Lung (tissue), 12 donors: ENCODE results near the gene APOL3. TPM values are rescaled to one million over a fixed set of nuclear protein-coding genes. Genes with fewer than 3 reads are reported as not detected.
"Not testable (repeated sequence)": the region's sequence is repeated elsewhere in the genome, so short reads cannot be mapped to it uniquely, and the experiment has no call there.

Experiments
- ATAC-seq: fragments of 200-7000 bp; cut with Tn5 transposase; one replicate; pipeline ENCODE4 v1.9.1; 2020; ENCODE audit warnings: moderate number of reproducible peaks; ENCODE audit not compliant: insufficient read depth, low FRiP score
- DNase-seq, 3 donors: peaks; one replicate each; pipeline ENCODE4 v3.0.0-alpha.2; 2013 to 2017
- H3K27ac ChIP-seq, 2 donors: one replicate each; pipeline ENCODE4 v1.5.1; 2013; ENCODE audit warnings: mild to moderate bottlenecking in 2 of 2, moderate library complexity in 2 of 2, control low read depth in 1 of 2, inconsistent platforms in 1 of 2, low read depth in 1 of 2, low read length in 1 of 2
- H3K27me3 ChIP-seq, 3 donors: one replicate each; pipeline ENCODE4 v1.5.1; 2013; ENCODE audit warnings: low read length in 2 of 3; ENCODE audit not compliant: control insufficient read depth in 3 of 3, insufficient read depth in 3 of 3
- H3K36me3 ChIP-seq, 4 donors: one replicate each; pipeline ENCODE4 v1.5.1; 2013; ENCODE audit warnings: low read length in 4 of 4, mild to moderate bottlenecking in 1 of 4, moderate library complexity in 1 of 4; ENCODE audit not compliant: control insufficient read depth in 4 of 4, insufficient read depth in 4 of 4
- H3K4me1 ChIP-seq, 5 donors: one replicate each; pipeline ENCODE4 v1.5.1; 2013; ENCODE audit warnings: low read length in 5 of 5, mild to moderate bottlenecking in 2 of 5, moderate library complexity in 1 of 5; ENCODE audit not compliant: control insufficient read depth in 5 of 5, insufficient read depth in 5 of 5
- H3K4me3 ChIP-seq: one replicate; pipeline ENCODE4 v1.5.1; 2013; ENCODE audit warnings: mild to moderate bottlenecking, control low read depth, moderate library complexity
- H3K9ac ChIP-seq, 2 donors: one replicate each; pipeline ENCODE4 v1.5.1; 2013; ENCODE audit warnings: low read length in 2 of 2, control low read depth in 1 of 2; ENCODE audit not compliant: insufficient read depth in 1 of 2
- H3K9me3 ChIP-seq, 4 donors: one replicate each; pipeline ENCODE4 v1.5.1; 2013; ENCODE audit warnings: low read length in 3 of 4, mild to moderate bottlenecking in 1 of 4, moderate library complexity in 1 of 4; ENCODE audit not compliant: control insufficient read depth in 4 of 4, insufficient read depth in 3 of 4
- WGBS, 2 donors: extraction: QIAGEN DNeasy Blood & Tissue Kit; methylation state at CpG; one replicate each; pipeline ENCODE4 v1.1.7; 2013; 5-methylcytosine and 5-hydroxymethylcytosine counted together
- polyA plus RNA-seq, 2 donors: library from polyadenylated mRNA; stranded (reverse); fragments of 200-250 nt; gene quantifications; one replicate each; pipeline ENCODE4 v1.2.1, GENCODE V29; 2013
- total RNA-seq, 2 donors: library from RNA; depleted of rRNA in 1 of 2; stranded (reverse); fragments of >200 nt in 1 of 2; gene quantifications; one replicate each; pipeline ENCODE4 v1.2.1, GENCODE V29; 2014 to 2021
- TF ChIP-seq, protein P1 (sequence below): IDR thresholded peaks from 2 replicates; pipeline ENCODE4 v1.5.1; 2012; ENCODE audit warnings: mild to moderate bottlenecking; ENCODE audit errors: control extremely low read depth, extremely low read depth
- donor health status: control.
- donor health status: control.
- donor health status: Bipolar disorder and iron deficiency.
- donor health status: healthy.
- donor health status: DM: yes; HTN: yes; CAD: no.

The APOL3 gene
- total and polyA plus RNA-seq, 4 donors = 26.2 to 50.9 (median 44.7) TPM

DNA sequence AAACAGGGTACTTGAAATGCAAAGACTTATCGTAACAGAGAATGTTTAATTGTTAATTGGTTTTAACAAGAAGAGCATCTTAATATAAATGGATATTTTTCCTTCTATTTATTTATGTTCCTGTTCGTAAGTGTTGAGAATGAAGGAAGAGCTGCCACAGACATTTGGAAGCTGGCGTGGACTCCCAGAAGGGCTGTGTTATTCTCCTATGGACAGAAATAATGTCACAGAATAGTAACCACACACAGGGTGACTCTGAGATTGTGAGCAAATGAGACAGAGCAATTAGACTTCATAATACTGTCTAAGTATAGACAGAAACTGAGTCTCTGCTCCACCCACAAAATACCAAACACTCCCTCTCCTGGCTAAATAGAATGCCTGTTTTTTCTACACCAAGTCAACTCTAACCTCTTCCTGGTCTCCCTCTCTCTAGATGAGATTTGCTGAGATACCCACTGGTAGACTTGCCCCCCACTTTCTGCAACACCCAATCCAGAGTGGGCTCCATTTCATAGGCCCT is 6.1 kb downstream of the APOL3 start:
- no peaks in the 10 kb centered on the region for H3K27me3 ChIP-seq
- ATAC-seq = no peak
- H3K9me3 ChIP-seq = no peaks in the 10 kb centered on the region
- DNase-seq = peak; percentile 47 to 81 (median 64)
- no peak overlapping the region for H3K4me3 ChIP-seq
- peaks cover 0 to 2% (median 0%) of the 10 kb centered on the region in 4 donors for H3K36me3 ChIP-seq
- WGBS, 2 donors = 57% methylated on average over 3 of the region's 3 CpGs
- H3K27ac ChIP-seq = peak overlapping the region; percentile 58 to 85
- peaks cover 3 to 46% (median 35%) of the 10 kb centered on the region in 5 donors for H3K4me1 ChIP-seq
- H3K9ac ChIP-seq = no peak overlapping the region
- TF ChIP-seq, protein P1, sequence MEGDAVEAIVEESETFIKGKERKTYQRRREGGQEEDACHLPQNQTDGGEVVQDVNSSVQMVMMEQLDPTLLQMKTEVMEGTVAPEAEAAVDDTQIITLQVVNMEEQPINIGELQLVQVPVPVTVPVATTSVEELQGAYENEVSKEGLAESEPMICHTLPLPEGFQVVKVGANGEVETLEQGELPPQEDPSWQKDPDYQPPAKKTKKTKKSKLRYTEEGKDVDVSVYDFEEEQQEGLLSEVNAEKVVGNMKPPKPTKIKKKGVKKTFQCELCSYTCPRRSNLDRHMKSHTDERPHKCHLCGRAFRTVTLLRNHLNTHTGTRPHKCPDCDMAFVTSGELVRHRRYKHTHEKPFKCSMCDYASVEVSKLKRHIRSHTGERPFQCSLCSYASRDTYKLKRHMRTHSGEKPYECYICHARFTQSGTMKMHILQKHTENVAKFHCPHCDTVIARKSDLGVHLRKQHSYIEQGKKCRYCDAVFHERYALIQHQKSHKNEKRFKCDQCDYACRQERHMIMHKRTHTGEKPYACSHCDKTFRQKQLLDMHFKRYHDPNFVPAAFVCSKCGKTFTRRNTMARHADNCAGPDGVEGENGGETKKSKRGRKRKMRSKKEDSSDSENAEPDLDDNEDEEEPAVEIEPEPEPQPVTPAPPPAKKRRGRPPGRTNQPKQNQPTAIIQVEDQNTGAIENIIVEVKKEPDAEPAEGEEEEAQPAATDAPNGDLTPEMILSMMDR = no peak

DNA sequence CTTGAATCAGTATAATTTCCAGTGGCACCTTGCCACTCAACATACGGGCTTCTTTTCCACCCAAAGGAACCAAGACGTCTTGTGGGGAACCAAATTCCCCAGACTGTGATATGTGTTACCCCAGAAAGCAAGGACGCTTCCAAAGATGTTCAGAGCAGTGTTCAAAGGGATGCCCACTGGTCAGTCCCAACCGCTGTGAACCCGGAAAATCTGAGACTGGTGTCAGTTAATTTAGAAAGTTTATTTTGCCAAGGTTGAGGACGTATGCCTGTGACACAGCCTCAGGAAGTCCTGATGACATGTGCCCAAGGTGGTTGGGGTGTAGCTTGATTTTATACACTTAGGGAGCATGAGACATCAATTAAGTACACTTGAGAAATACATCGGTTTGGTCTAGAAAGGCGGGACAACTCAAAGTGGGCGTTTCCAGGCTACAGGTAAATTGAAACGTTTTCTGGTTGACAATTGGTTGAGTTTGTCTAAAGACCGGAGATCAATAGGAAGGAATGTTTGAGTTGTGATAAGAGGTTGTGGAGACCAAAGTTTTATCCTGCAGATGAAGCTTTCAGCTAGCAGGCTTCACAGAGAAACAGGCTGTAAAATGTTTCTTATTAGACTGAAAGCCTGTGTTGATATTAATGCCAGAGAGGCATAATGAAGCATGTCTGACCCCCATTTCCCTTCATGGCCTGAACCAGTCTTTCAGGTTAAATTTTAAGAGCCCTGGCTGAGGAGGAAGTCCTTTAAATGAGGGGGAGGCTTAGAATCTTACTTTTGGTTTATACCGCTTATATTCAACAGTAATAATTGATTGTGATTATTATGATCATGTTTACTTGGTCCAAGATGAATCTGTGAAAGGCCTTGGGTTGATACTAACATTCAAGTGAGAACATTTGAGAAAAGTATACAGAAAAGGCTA is 6.8 kb downstream of the APOL3 start:
- peak; percentile 24 to 55 (median 54) for DNase-seq
- ATAC-seq = no peak
- Histone ChIP-seq H3K36me3 (peaks cover 0 to 8% (median 1%) of the 10 kb centered on the region in 4 donors), H3K9me3 (no peaks in the 10 kb centered on the region), H3K9ac (no peak overlapping the region), H3K4me1 (peaks cover 3 to 46% (median 31%) of the 10 kb centered on the region in 5 donors), H3K27ac (peak overlapping the region in 1 of 2 donors; percentile 50), H3K4me3 (no peak overlapping the region), H3K27me3 (no peaks in the 10 kb centered on the region)
- WGBS, 2 donors = 47 to 69% methylated on average over 12 of the region's 12 CpGs
- TF ChIP-seq, protein P1 = no peak

DNA sequence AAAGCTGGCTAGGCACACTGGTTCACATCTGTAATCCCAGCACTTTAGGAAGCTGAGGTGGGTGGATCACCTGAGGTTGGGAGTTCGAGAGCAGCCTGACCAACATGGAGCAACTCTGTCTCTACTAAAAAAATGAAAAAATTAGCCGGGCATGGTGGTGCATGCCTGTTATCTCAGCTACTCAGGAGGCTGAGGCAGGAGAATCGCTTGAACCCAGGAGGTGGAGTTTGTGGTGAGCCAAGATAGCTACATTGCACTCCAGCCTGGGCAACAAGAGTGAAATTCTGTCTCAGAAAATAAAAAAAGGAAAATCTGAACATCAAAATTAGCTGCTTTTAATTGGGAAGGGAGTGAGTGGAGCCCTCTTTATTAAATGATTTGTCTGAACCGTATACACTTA is 7.7 kb downstream of the APOL3 start:
- H3K4me3 ChIP-seq, H3K27me3 ChIP-seq, H3K27ac ChIP-seq, ATAC-seq, DNase-seq, H3K9me3 ChIP-seq, H3K9ac ChIP-seq: not testable (repeated sequence)
- WGBS, 2 donors = 78 to 81% methylated on average over 4 of the region's 4 CpGs
- H3K36me3 ChIP-seq = peaks cover 0 to 15% (median 1%) of the 10 kb centered on the region in 4 donors
- peaks cover 3 to 46% (median 33%) of the 10 kb centered on the region in 5 donors for H3K4me1 ChIP-seq

DNA sequence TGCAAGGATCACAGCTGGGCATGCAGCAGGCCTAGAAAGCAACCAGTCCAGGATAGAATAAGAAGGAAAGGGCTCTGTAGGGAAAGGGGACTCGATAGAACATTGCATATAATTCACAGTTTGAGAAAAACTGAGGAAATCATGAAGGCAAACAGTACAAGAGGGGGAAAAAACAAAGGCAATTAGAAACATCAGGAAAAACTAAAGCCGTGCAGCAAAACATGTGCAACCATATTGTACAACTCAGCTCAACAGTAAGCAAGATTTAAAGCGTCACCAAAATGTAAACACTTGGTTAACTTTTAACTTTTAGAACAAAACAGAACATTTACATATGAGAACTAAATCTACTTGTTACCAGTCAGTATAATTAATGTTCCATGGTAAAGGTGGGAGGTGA is 8.5 kb downstream of the APOL3 start:
- Histone ChIP-seq H3K4me1 (peaks cover 3 to 42% (median 33%) of the 10 kb centered on the region in 5 donors), H3K27ac (no peak overlapping the region), H3K36me3 (peaks cover 0 to 15% (median 1%) of the 10 kb centered on the region in 4 donors), H3K4me3 (no peak overlapping the region), H3K27me3 (no peaks in the 10 kb centered on the region), H3K9me3 (no peaks in the 10 kb centered on the region), H3K9ac (no peak overlapping the region)
- TF ChIP-seq, protein P1 = no peak
- WGBS, 2 donors = 63 to 76% methylated on average over 3 of the region's 3 CpGs
- DNase-seq (no peak), ATAC-seq (no peak)
